ENCODE results near the gene PARVG.

The PARVG gene

DNA sequence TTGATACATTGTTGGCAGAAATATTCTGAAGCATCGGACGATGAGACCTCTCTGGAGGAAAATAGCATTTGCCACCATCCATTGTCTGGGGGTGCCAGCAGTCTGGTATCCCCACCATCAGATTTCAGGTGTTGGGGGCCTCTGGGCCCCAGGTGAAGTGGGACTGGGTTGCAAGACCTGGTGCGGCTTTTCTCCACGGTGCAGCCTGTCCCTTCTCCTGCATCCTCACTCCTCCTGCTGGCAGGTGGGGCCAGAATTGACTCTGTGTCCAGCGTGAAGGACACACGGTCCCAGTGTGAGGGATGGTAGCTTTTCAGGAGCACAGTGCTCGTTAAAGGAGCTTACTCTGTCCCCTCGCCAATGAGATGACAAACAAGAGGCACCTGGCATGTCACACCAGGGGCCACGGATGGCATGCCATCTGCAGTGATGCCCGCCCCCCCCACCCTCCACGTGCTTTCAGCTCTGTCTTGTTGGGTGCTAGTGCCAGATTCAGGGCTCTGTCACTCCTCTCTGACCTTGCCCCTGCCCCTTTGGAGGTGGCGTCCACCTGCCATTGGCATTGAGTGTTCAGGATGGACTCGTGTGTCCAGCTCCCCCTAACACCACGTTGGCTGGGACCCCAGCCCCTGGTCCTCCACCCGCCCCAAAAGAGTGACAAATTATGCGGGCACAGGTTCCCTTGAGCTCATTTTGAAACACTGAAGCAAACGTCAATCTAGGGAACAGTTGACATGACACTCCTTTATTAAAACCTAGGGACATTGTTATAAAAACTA lies 62.4 kb downstream of the PARVG start:
- H3K4me1 ChIP-seq (ENCODE audit: low read length): no peaks in the 10 kb centered on the region
- H3K9ac ChIP-seq (ENCODE audit: low read length): no peak overlapping the region
- no peaks in the 10 kb centered on the region for H3K79me2 ChIP-seq (ENCODE audit: low read length)
- no peak for TF ChIP-seq EZH2phosphoT487 (IDR thresholded peaks at IDR 0.05; ENCODE audit: low read length)
- TF ChIP-seq CTCF (IDR thresholded peaks at IDR 0.05; ENCODE audit: low read length): no peak
- TF ChIP-seq EZH2 (optimal IDR thresholded peaks at IDR 0.05; ENCODE audit: low read depth, low read length): no peak
- H3K27ac ChIP-seq (ENCODE audit: low read length): no peak overlapping the region
- no peaks in the 10 kb centered on the region for H3K9me3 ChIP-seq (replicated peaks; ENCODE audit: insufficient read depth, low read length)
- H3F3A ChIP-seq (ENCODE audit: insufficient read depth, low read length): no peaks in the 10 kb centered on the region
- H3K36me3 ChIP-seq (replicated peaks; ENCODE audit: insufficient read depth, low read length): no peaks in the 10 kb centered on the region
- H3K27me3 ChIP-seq (replicated peaks; ENCODE audit: insufficient read depth, low read length): peaks cover 88% of the 10 kb centered on the region
- DNase-seq: no peak
- no peak overlapping the region for H2AFZ ChIP-seq (ENCODE audit: low read length)
- H3K4me3 ChIP-seq (ENCODE audit: low read length): no peak overlapping the region
- no peaks in the 10 kb centered on the region for H4K20me1 ChIP-seq (ENCODE audit: insufficient read depth, low read length)
- H3K4me2 ChIP-seq (ENCODE audit: low read depth, low read length): no peak overlapping the region
- H3K9me2 ChIP-seq (replicated peaks; ENCODE audit: insufficient read depth, low read length): no peaks in the 10 kb centered on the region

GRCh38 chr22:44243761-44244160 lies 63.0 kb downstream of the PARVG start:
- Histone ChIP-seq H4K20me1 (ENCODE audit: insufficient read depth, low read length) (no peaks in the 10 kb centered on the region), H3K36me3 (replicated peaks; ENCODE audit: insufficient read depth, low read length) (no peaks in the 10 kb centered on the region), H3K27ac (ENCODE audit: low read length) (no peak overlapping the region), H3K79me2 (ENCODE audit: low read length) (no peaks in the 10 kb centered on the region), H3K4me2 (ENCODE audit: low read depth, low read length) (no peak overlapping the region), H2AFZ (ENCODE audit: low read length) (no peak overlapping the region), H3F3A (ENCODE audit: insufficient read depth, low read length) (no peaks in the 10 kb centered on the region), H3K9me2 (replicated peaks; ENCODE audit: insufficient read depth, low read length) (no peaks in the 10 kb centered on the region), H3K9ac (ENCODE audit: low read length) (no peak overlapping the region), H3K27me3 (replicated peaks; ENCODE audit: insufficient read depth, low read length) (peaks cover 88% of the 10 kb centered on the region), H3K9me3 (replicated peaks; ENCODE audit: insufficient read depth, low read length) (no peaks in the 10 kb centered on the region), H3K4me1 (ENCODE audit: low read length) (no peaks in the 10 kb centered on the region), H3K4me3 (ENCODE audit: low read length) (no peak overlapping the region)
- DNase-seq: no peak
- TF ChIP-seq EZH2 (optimal IDR thresholded peaks at IDR 0.05; ENCODE audit: low read depth, low read length) (no peak), CTCF (IDR thresholded peaks at IDR 0.05; ENCODE audit: low read length) (no peak), EZH2phosphoT487 (IDR thresholded peaks at IDR 0.05; ENCODE audit: low read length) (no peak)

DNA sequence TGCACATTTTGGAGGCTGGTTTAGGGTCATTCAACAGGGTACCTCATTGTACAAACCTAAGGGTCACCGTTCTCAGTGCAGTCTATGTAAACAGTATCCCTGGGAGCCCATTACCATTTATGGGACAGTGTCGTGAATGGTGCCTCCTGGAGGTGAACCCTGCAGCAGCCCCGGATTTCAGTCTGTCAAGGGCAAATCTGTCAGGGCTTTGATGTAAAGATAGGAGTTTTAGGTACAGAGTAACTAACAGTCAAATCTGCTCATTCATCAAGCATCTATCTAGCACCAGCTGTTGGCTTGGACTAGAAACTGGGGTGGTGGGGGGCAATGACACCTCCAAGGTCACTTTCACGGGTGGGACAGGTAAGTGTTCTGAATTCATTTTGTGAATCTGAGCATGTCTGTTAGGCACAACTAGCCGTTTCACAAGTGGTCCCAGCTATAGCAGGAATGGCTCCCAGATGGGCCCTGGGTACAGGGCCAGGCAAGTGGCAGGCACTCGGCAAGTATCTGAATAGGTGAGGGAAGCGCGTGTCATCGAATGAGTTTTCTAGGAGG lies 63.6 kb downstream of the PARVG start:
- no peaks in the 10 kb centered on the region for H3K79me2 ChIP-seq (ENCODE audit: low read length)
- no peaks in the 10 kb centered on the region for H3F3A ChIP-seq (ENCODE audit: insufficient read depth, low read length)
- H3K4me2 ChIP-seq (ENCODE audit: low read depth, low read length): no peak overlapping the region
- no peaks in the 10 kb centered on the region for H3K9me3 ChIP-seq (replicated peaks; ENCODE audit: insufficient read depth, low read length)
- H3K27me3 ChIP-seq (replicated peaks; ENCODE audit: insufficient read depth, low read length): peaks cover 89% of the 10 kb centered on the region
- no peak for DNase-seq
- H3K4me3 ChIP-seq (ENCODE audit: low read length): no peak overlapping the region
- H3K4me1 ChIP-seq (ENCODE audit: low read length): no peaks in the 10 kb centered on the region
- no peaks in the 10 kb centered on the region for H4K20me1 ChIP-seq (ENCODE audit: insufficient read depth, low read length)
- H2AFZ ChIP-seq (ENCODE audit: low read length): no peak overlapping the region
- TF ChIP-seq EZH2phosphoT487 (IDR thresholded peaks at IDR 0.05; ENCODE audit: low read length) (no peak), EZH2 (optimal IDR thresholded peaks at IDR 0.05; ENCODE audit: low read depth, low read length) (no peak), CTCF (IDR thresholded peaks at IDR 0.05; ENCODE audit: low read length) (no peak)
- no peaks in the 10 kb centered on the region for H3K9me2 ChIP-seq (replicated peaks; ENCODE audit: insufficient read depth, low read length)
- no peaks in the 10 kb centered on the region for H3K36me3 ChIP-seq (replicated peaks; ENCODE audit: insufficient read depth, low read length)
- H3K9ac ChIP-seq (ENCODE audit: low read length): no peak overlapping the region
- H3K27ac ChIP-seq (ENCODE audit: low read length): no peak overlapping the region
